Adrenal gland (tissue), 12 donors: Measurements from ENCODE around the gene RSRC1. TPM values are rescaled to one million over a fixed set of nuclear protein-coding genes. Genes with fewer than 3 reads are reported as not detected.

ENCODE experiments used
- DNase-seq, 7 donors: peaks; one replicate each; pipeline ENCODE4 v3.0.0-alpha.2; 2019 to 2020
- H3K27ac ChIP-seq, 5 donors: fragments of 200-600 bp; sonication (generic) in 4 of 5; 1 replicate in 3 of 5; 2 replicates in 2 of 5; pipeline versions ENCODE4 v1.5.1 to v1.8.0; 2016 to 2020; ENCODE audit warnings: mild to moderate bottlenecking in 1 of 5
- H3K27me3 ChIP-seq: fragments of 200-600 bp; 2 replicates; pipeline ENCODE4 v1.8.0; 2021
- H3K36me3 ChIP-seq, 2 donors: fragments of 200-600 bp; replicated peaks in 1 of 2; 1 replicate in 1 of 2; 2 replicates in 1 of 2; pipeline versions ENCODE4 v1.5.1 to v1.8.0; 2018 to 2022
- H3K4me1 ChIP-seq, 2 donors: fragments of 200-600 bp; replicated peaks in 1 of 2; 1 replicate in 1 of 2; 2 replicates in 1 of 2; pipeline versions ENCODE4 v1.5.1 to v1.8.0; 2018 to 2021
- H3K4me3 ChIP-seq, 4 donors: fragments of 200-600 bp; sonication (generic) in 3 of 4; one replicate each; pipeline ENCODE4 v1.5.1; 2016 to 2018
- H3K9me3 ChIP-seq, 3 donors: fragments of 200-600 bp; sonication (generic) in 1 of 3; replicated peaks in 1 of 3; 1 replicate in 2 of 3; 2 replicates in 1 of 3; pipeline versions ENCODE4 v1.5.1 to v1.8.0; 2016 to 2021
- POLR2A ChIP-seq, 2 donors: fragments of 450-650 bp; IDR thresholded peaks; one replicate each; pipeline ENCODE4 v1.6.1; 2017; ENCODE audit warnings: antibody characterized with exemption in 2 of 2, mild to moderate bottlenecking in 2 of 2, moderate library complexity in 1 of 2
- WGBS, 4 donors: extraction: QIAGEN DNeasy Blood & Tissue Kit in 2 of 4; methylation state at CpG; one replicate each; pipeline versions ENCODE4 v1.1.5 to v1.1.7; 2013 to 2017; 5-methylcytosine and 5-hydroxymethylcytosine counted together
- intact Hi-C, 2 donors: fragments of 100-400 bp; cut with DNase I; formaldehyde crosslinking; loops; one replicate each; pipeline versions ENCODE4 v1.14.1 to v1.15.0; 2022 to 2023
- polyA plus RNA-seq, 3 donors: library from polyadenylated mRNA; stranded (reverse); fragments of 200-250 nt in 2 of 3; fragments of 350-450 nt in 1 of 3; fragmentation: Illumina TruSeq in 1 of 3; extraction: RNeasy Lipid Tissue Mini Kit (QIAGEN cat#74804) in 1 of 3; gene quantifications; one replicate each; pipeline ENCODE4 v1.2.3, GENCODE V29; 2013 to 2014
- total RNA-seq, 9 donors: library from RNA; depleted of rRNA in 4 of 9; stranded (reverse); fragments of >200 nt in 4 of 9; fragments of 120-200 nt in 1 of 9; fragmentation: NEBNext Ultra II Directional in 1 of 9; extraction: Animal tissue kit (Norgen Biotek cat#: 25700) in 1 of 9; gene quantifications; one replicate each; pipeline versions ENCODE4 v1.1.0 to v1.2.4, GENCODE V29; 2013 to 2023
- TF ChIP-seq, protein P1 (sequence below), 6 experiments: fragments of 450-650 bp in 4 of 6; fragments of 200-600 bp in 2 of 6; sonication (generic) in 1 of 6; IDR thresholded peaks; 1 replicate in 5 of 6; 2 replicates in 1 of 6; pipeline versions ENCODE4 v1.5.1 to v1.8.0; 2016 to 2021; ENCODE audit warnings: antibody characterized with exemption in 6 of 6, mild to moderate bottlenecking in 2 of 6, moderate library complexity in 1 of 6
- donor health status: healthy with polysubstance abuse.
- donor health status: Bipolar disorder and iron deficiency.
- donor health status: DM: yes; HTN: yes; CAD: no.
- donor health status: DM: no; HTN: no; CAD: no.
- donor health status: DM: no; HTN: no; CAD: no.
- donor health status: DM: yes; HTN: yes; CAD: no.

Gene RSRC1
- total and polyA plus RNA-seq, 12 donors, result 12.6 to 125 (median 37.5) TPM

DNA sequence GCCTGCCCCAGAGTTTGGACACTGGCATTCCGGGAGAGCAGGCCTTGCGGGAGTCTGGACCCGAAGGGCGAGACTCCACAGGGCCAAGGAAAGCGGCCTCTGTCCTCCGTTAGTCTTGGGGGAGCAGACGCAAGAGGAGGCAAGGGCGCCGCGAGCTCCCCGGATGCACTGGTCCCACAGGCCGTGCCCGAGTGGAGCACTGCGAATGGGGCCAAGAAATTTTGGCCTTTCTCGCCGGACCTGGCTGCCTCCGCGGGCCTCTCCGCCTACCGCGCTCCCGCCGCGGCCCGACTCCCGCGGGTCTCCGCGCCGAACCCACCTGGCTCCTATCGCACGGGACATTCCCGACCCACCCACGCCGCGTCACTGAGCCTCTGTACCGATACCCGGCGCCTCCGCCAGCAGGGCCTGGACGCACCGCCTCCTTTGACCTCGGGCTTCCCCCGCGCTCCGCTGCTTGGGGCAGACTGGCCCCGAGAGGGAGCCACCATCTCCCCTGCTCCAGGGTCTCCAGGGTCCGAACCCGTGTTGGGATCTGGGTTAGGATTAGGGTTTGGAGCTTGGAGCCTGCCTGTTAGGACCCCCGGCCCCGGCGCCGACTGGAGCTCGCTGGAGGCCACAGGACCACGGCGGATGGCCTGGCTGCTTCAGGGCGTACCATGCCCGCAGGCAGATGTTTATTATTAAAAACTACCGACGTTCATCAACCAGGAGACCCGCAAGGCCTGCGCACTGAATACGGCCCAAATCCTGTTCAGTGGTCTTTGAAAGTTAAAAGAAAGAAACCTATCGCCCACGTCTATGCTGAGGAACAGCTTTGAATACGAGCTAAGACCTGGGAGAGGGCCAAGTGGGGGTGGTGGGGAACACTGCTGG lies 15.4 kb upstream of the RSRC1 start:
- H3K4me3 ChIP-seq, result no peak overlapping the region
- WGBS, 4 donors, result 15 to 49% (median 20%) methylated on average over 5 to 66 of the region's 66 CpGs
- no peak overlapping the region for H3K27ac ChIP-seq
- intact Hi-C loops, result no loop called here
- no peak for DNase-seq
- H3K9me3 ChIP-seq, result no peaks in the 10 kb centered on the region
- H3K27me3 ChIP-seq, result peaks cover 72% of the 10 kb centered on the region
- peaks cover 12 to 13% of the 10 kb centered on the region in 2 donors for H3K4me1 ChIP-seq
- TF ChIP-seq, protein P1, sequence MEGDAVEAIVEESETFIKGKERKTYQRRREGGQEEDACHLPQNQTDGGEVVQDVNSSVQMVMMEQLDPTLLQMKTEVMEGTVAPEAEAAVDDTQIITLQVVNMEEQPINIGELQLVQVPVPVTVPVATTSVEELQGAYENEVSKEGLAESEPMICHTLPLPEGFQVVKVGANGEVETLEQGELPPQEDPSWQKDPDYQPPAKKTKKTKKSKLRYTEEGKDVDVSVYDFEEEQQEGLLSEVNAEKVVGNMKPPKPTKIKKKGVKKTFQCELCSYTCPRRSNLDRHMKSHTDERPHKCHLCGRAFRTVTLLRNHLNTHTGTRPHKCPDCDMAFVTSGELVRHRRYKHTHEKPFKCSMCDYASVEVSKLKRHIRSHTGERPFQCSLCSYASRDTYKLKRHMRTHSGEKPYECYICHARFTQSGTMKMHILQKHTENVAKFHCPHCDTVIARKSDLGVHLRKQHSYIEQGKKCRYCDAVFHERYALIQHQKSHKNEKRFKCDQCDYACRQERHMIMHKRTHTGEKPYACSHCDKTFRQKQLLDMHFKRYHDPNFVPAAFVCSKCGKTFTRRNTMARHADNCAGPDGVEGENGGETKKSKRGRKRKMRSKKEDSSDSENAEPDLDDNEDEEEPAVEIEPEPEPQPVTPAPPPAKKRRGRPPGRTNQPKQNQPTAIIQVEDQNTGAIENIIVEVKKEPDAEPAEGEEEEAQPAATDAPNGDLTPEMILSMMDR (IDR thresholded peaks at IDR 0.05), result no peak
- TF ChIP-seq POLR2A (IDR thresholded peaks at IDR 0.05), result no peak
- no peaks in the 10 kb centered on the region for H3K36me3 ChIP-seq

DNA sequence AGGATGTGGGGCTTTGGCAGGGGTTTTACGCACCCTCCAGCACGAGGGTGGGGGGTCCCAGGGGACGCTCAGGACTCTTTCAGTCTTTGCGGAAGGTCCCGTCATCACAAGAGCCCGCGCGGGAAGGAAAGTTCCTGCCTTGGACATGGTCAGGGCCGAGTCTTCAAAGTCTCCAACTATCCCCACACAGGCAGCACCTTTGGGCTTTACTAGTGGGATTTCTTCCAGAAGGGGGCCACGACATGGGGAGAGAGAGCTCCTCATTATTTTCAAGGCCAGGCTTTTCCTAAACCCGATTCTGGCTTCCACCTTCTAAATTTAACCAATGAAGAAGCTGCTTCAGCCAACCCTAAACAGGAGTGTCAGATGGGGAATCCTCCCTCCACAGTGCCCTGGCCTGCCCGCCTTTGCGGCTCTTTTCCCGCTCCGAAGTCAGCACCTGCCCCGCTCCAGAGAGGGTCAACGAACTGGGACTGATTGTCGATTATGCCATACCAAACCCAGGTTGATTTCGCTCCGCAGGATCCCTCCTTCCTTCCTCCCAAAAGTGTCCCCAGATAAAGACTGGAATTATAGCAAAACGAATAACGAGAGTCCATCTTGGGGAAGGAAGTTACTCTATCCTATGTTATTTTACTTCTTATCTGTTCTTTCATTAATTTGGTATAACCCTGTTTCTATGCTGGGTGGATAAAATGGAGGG lies 14.6 kb upstream of the RSRC1 start:
- intact Hi-C loops, result no loop called here
- H3K27ac ChIP-seq, result no peak overlapping the region
- peaks cover 12 to 13% of the 10 kb centered on the region in 2 donors for H3K4me1 ChIP-seq
- peaks cover 80% of the 10 kb centered on the region for H3K27me3 ChIP-seq
- H3K9me3 ChIP-seq, result no peaks in the 10 kb centered on the region
- no peak overlapping the region for H3K4me3 ChIP-seq
- TF ChIP-seq, protein P1 (IDR thresholded peaks at IDR 0.05), result no peak
- TF ChIP-seq POLR2A (IDR thresholded peaks at IDR 0.05), result no peak
- WGBS, 4 donors, result 6 to 18% (median 12%) methylated on average over 17 to 22 of the region's 22 CpGs
- no peak for DNase-seq
- no peaks in the 10 kb centered on the region for H3K36me3 ChIP-seq

DNA sequence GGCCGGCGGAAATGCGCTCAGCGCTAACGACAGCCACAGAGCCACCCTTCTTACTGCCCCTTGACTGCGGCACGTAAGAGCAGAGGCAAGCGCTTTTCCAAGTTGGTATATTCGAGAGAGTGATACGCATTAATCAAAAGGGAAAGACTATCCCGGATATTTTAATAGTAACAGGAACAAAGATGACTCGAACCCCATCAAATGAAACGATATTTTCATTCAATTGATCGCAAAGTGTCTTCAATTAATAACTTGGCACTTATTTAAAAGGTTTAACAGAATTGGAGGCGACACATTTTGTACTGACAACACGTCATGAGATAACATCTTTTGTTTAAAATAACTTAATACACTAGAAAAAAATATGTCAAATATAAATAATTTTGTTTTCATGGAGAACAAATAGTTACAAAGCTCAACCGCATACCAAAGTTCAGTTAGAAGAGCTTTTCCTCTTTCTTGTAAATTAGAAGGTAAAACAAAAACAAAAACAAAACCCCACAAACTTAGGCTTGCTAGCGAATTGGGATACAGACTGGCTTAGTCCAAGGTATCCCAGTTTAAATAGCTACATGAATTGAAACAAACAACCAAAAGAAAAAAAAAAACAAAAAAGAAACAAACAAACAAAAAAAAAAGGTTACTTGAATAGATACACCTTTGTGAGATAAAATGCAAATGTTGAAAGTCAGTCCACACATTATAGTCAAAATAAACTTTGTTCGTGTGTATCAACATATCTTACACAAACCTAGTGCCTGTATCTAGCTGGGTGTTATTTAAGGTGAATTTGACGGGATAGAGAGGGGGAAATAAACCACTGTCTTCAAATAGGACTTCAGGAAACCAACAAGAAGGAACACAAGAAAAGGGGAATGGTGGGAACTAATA lies 13.8 kb upstream of the RSRC1 start:
- Histone ChIP-seq H3K9me3 (no peaks in the 10 kb centered on the region), H3K4me3 (no peak overlapping the region), H3K4me1 (peaks cover 12 to 13% of the 10 kb centered on the region in 2 donors), H3K36me3 (no peaks in the 10 kb centered on the region), H3K27ac (no peak overlapping the region), H3K27me3 (peaks cover 85% of the 10 kb centered on the region)
- 17 to 18% (median 17%) methylated on average over 20 of the region's 20 CpGs for WGBS, 4 donors
- intact Hi-C loops, result no loop called here
- no peak for DNase-seq
- no peak for TF ChIP-seq POLR2A (IDR thresholded peaks at IDR 0.05)
- TF ChIP-seq, protein P1 (IDR thresholded peaks at IDR 0.05), result no peak
